ENCODE measurements around the gene SSBP1.

DNA sequence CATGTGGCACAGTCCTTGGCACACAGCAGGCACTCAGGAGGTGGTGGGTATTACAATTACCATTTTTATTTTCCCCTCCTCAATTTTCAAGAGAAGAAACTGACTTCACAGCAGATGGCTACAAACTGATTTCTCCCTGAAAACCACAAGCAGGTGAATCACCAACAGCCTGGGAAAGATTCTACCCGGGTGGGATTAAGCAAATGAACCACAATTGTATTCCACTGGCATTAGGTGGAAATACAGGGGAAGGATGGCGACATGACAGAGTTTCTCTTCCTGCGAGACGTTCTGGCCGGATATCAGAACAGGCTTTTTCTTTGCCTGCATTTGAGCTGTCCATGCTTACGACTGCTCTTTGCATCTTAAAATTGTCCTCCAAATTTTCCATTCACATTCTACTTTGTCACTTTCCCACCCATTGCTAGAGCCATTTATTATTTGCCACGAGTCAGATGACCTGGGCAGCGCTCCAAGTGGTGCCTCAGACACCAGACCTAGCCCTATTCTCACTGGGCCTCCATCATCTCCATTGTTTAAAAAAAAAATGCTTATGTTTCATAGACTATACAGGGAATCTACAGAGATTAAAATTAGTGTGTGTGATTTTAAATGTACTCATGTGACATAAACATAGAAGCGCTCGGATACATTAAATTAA is 40.8 kb upstream of the SSBP1 start:
- TF ChIP-seq POU6F1 (CRISPR knock-in tag; IDR thresholded peaks at IDR 0.05; ENCODE audit: borderline replicate concordance, low read depth) = no peak
- no peak for TF ChIP-seq ARNTL (CRISPR knock-in tag; IDR thresholded peaks at IDR 0.05; ENCODE audit: borderline replicate concordance, low read depth)
- no peak for TF ChIP-seq PPARA (CRISPR knock-in tag; IDR thresholded peaks at IDR 0.05; ENCODE audit: borderline replicate concordance)
- no peak for TF ChIP-seq OSR1 (CRISPR knock-in tag; IDR thresholded peaks at IDR 0.05)
- no peak for TF ChIP-seq RARB (CRISPR knock-in tag; IDR thresholded peaks at IDR 0.05)
- TF ChIP-seq, protein P1, sequence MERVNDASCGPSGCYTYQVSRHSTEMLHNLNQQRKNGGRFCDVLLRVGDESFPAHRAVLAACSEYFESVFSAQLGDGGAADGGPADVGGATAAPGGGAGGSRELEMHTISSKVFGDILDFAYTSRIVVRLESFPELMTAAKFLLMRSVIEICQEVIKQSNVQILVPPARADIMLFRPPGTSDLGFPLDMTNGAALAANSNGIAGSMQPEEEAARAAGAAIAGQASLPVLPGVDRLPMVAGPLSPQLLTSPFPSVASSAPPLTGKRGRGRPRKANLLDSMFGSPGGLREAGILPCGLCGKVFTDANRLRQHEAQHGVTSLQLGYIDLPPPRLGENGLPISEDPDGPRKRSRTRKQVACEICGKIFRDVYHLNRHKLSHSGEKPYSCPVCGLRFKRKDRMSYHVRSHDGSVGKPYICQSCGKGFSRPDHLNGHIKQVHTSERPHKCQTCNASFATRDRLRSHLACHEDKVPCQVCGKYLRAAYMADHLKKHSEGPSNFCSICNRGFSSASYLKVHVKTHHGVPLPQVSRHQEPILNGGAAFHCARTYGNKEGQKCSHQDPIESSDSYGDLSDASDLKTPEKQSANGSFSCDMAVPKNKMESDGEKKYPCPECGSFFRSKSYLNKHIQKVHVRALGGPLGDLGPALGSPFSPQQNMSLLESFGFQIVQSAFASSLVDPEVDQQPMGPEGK (CRISPR knock-in tag; IDR thresholded peaks at IDR 0.05; ENCODE audit: borderline replicate concordance) = no peak

All from SK-N-SH treated with all-trans-retinoic acid at 6 μM for 48 hours (cell line).